Suprapubic skin (tissue), 4 donors: ENCODE measurements around the gene PCDHGA3. TPM values are rescaled to one million over a fixed set of nuclear protein-coding genes. Genes with fewer than 3 reads are reported as not detected.
A peak's percentile ranks its signal among the peaks of the same experiment; 100 is the strongest.
"Not testable (repeated sequence)": the region's sequence is repeated elsewhere in the genome, so short reads cannot be mapped to it uniquely, and the experiment has no call there.

Experiments used
- DNase-seq, 2 donors: peaks; one replicate each; pipeline ENCODE4 v3.0.0-alpha.2; 2019; ENCODE audit warnings: low spot score in 2 of 2
- H3K27ac ChIP-seq: fragments of 200-600 bp; sonication (generic); one replicate; pipeline ENCODE4 v1.5.1; 2019
- H3K27me3 ChIP-seq: fragments of 200-600 bp; sonication (generic); one replicate; pipeline ENCODE4 v1.5.1; 2019
- H3K36me3 ChIP-seq: fragments of 200-600 bp; sonication (generic); one replicate; pipeline ENCODE4 v1.5.1; 2019
- H3K4me1 ChIP-seq: fragments of 200-600 bp; sonication (generic); one replicate; pipeline ENCODE4 v1.5.1; 2019
- H3K4me3 ChIP-seq: fragments of 200-600 bp; sonication (generic); one replicate; pipeline ENCODE4 v1.5.1; 2019; ENCODE audit warnings: mild to moderate bottlenecking
- H3K9me3 ChIP-seq: fragments of 200-600 bp; sonication (generic); one replicate; pipeline ENCODE4 v1.5.1; 2019
- EP300 ChIP-seq: sonication (generic); formaldehyde crosslinking; IDR thresholded peaks from one replicate; pipeline ENCODE4 v1.6.1; 2017; ENCODE audit warnings: antibody characterized with exemption
- POLR2A ChIP-seq, 2 donors: fragments of 450-650 bp; IDR thresholded peaks; one replicate each; pipeline ENCODE4 v1.6.1; 2017; ENCODE audit warnings: antibody characterized with exemption in 2 of 2, mild to moderate bottlenecking in 2 of 2, moderate library complexity in 2 of 2
- POLR2AphosphoS5 ChIP-seq, 3 donors: sonication (generic); formaldehyde crosslinking; IDR thresholded peaks; one replicate each; pipeline ENCODE4 v1.6.1; 2017; ENCODE audit warnings: antibody characterized with exemption in 3 of 3
- WGBS: methylation state at CpG from one replicate; pipeline ENCODE4 v1.1.5; 2018; 5-methylcytosine and 5-hydroxymethylcytosine counted together
- total RNA-seq, 4 donors: library from RNA; depleted of rRNA; stranded (reverse); fragments of >200 nt; gene quantifications; one replicate each; pipeline ENCODE4 v1.1.0, GENCODE V29; 2016
- TF ChIP-seq, protein P1 (sequence below), 2 donors: fragments of 200-600 bp in 1 of 2; fragments of 450-650 bp in 1 of 2; sonication (generic) in 1 of 2; IDR thresholded peaks; one replicate each; pipeline ENCODE4 v1.5.1; 2016 to 2019; ENCODE audit warnings: antibody characterized with exemption in 2 of 2, mild to moderate bottlenecking in 1 of 2, moderate library complexity in 1 of 2

Gene PCDHGA3
- total RNA-seq, 4 donors from 2014 or later: 1.3 to 2.3 (median 1.7) TPM

GRCh38 chr5:141371572-141372475 is 28.2 kb downstream of the PCDHGA3 start:
- Histone ChIP-seq H3K27me3 (peaks cover 12% of the 10 kb centered on the region), H3K4me1 (no peaks in the 10 kb centered on the region), H3K9me3 (peaks cover 62% of the 10 kb centered on the region), H3K27ac (no peak overlapping the region), H3K36me3 (no peaks in the 10 kb centered on the region), H3K4me3 (no peak overlapping the region)
- TF ChIP-seq POLR2AphosphoS5 (IDR thresholded peaks at IDR 0.05) (no peak), POLR2A (IDR thresholded peaks at IDR 0.05) (no peak), EP300 (no peak)
- TF ChIP-seq, protein P1, sequence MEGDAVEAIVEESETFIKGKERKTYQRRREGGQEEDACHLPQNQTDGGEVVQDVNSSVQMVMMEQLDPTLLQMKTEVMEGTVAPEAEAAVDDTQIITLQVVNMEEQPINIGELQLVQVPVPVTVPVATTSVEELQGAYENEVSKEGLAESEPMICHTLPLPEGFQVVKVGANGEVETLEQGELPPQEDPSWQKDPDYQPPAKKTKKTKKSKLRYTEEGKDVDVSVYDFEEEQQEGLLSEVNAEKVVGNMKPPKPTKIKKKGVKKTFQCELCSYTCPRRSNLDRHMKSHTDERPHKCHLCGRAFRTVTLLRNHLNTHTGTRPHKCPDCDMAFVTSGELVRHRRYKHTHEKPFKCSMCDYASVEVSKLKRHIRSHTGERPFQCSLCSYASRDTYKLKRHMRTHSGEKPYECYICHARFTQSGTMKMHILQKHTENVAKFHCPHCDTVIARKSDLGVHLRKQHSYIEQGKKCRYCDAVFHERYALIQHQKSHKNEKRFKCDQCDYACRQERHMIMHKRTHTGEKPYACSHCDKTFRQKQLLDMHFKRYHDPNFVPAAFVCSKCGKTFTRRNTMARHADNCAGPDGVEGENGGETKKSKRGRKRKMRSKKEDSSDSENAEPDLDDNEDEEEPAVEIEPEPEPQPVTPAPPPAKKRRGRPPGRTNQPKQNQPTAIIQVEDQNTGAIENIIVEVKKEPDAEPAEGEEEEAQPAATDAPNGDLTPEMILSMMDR (IDR thresholded peaks at IDR 0.05): no peak
- 31% methylated on average over 18 of the region's 69 CpGs for WGBS
- DNase-seq: no peak

DNA sequence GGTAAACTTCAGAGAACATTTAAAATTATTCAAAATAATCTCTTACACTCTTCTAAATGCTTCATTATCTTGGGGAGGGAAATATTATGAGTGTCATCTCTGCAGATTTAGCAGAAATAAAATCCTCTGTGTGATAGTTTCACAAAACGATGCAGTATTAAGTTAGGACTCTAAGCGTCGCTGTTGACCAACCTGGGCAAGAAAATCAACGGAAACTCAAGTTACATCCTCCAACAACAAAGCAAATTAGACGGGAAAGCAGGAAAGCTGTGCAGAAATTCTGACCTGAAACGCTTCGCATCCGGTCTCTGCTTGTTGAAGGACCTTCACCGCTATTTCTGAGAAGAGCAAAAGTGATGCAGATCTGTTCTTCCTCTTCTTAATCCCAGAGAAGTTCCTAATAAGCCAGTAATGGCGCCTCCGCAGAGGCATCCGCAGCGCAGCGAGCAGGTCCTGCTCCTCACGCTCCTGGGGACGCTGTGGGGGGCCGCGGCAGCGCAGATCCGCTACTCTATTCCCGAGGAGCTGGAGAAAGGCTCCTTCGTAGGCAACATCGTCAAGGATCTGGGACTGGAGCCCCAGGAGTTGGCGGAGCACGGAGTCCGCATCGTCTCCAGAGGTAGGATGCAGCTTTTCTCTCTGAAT is 30.2 kb downstream of the PCDHGA3 start, which contains the start of gene PCDHGA6:
Gene PCDHGA6, plus strand, starts transcription at position 219 of the 645 bp plus-strand sequence. Its CDS starts 193 bp downstream, at position 412.
- Histone ChIP-seq H3K4me3 (peak within 1 kb of the TSS; percentile 29), H3K4me1 (no peaks in the 10 kb centered on the region), H3K27ac (no peak within 1 kb of the TSS), H3K36me3 (no peaks in the 10 kb centered on the region), H3K9me3 (peaks cover 60% of the 10 kb centered on the region), H3K27me3 (peaks cover 9% of the 10 kb centered on the region)
- no peak for TF ChIP-seq POLR2AphosphoS5 (IDR thresholded peaks at IDR 0.05)
- no peak for TF ChIP-seq EP300
- TF ChIP-seq, protein P1 (IDR thresholded peaks at IDR 0.05): no peak
- no peak for TF ChIP-seq POLR2A (IDR thresholded peaks at IDR 0.05)
- 23% methylated on average over 23 of the region's 27 CpGs for WGBS
- no peak for DNase-seq

DNA sequence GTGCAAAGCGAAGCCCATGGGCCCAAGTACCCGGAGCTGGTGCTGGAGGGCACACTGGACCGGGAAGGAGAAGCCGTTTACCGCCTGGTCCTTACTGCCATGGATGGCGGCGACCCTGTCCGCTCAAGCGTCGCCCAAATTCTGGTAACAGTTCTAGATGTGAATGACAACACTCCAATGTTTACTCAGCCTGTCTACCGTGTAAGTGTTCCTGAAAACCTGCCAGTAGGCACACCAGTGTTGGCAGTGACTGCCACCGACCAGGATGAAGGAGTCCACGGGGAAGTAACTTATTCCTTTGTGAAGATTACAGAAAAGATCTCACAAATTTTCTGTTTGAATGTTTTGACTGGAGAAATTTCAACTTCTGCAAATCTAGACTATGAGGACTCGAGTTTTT is 31.0 kb downstream of the PCDHGA3 start:
- H3K36me3 ChIP-seq: no peaks in the 10 kb centered on the region
- H3K27ac ChIP-seq: no peak overlapping the region
- no peaks in the 10 kb centered on the region for H3K4me1 ChIP-seq
- no peak for DNase-seq
- peaks cover 9% of the 10 kb centered on the region for H3K27me3 ChIP-seq
- H3K4me3 ChIP-seq: no peak overlapping the region
- H3K9me3 ChIP-seq: peaks cover 60% of the 10 kb centered on the region
- WGBS: 65% methylated on average over 13 of the region's 14 CpGs
- TF ChIP-seq POLR2A (IDR thresholded peaks at IDR 0.05) (no peak), POLR2AphosphoS5 (IDR thresholded peaks at IDR 0.05) (no peak), EP300 (no peak)
- TF ChIP-seq, protein P1 (IDR thresholded peaks at IDR 0.05): no peak

GRCh38 chr5:141375444-141376155 is 32.0 kb downstream of the PCDHGA3 start:
- 50% methylated on average over 13 of the region's 48 CpGs for WGBS
- peaks cover 59% of the 10 kb centered on the region for H3K9me3 ChIP-seq
- DNase-seq: not testable (repeated sequence)

DNA sequence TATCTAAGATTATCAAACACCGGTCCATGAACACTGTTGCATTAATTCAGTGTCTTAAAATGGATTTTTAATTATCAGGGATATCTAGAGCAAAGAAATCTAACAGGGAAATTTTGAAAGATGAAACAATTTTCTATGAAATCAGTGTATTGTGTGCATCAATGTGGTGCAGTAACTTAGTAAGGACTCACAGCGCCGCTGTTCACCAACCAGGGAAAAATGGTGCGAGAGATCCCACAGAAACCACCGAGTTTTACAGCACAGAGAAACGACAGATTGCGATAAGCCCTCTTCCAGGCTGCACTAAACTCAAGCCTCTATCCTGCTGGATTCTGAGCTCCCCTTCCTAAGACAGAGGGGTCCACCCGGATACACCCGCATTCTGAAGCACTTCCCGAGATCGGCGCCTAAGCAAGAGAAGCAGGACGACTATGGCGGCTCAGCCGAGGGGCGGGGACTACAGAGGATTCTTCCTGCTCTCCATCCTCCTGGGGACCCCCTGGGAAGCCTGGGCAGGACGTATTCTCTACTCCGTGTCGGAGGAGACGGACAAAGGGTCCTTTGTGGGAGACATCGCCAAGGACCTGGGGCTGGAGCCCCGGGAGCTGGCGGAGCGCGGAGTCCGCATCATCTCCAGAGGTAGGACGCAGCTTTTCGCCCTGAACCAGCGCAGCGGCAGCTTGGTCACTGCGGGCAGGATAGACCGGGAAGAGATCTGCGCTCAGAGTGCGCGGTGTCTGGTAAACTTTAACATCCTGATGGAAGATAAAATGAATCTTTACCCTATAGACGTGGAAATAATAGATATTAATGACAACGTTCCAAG is 39.1 kb downstream of the PCDHGA3 start, which contains the start of gene PCDHGA7:
Gene PCDHGA7, plus strand, starts transcription at position 274 of the 826 bp plus-strand sequence. Its CDS starts 158 bp downstream, at position 432.
- TF ChIP-seq EP300 (no peak), POLR2A (IDR thresholded peaks at IDR 0.05) (no peak)
- TF ChIP-seq, protein P1 (IDR thresholded peaks at IDR 0.05): no peak
- H3K4me3 ChIP-seq: peak within 1 kb of the TSS; percentile 17
- no peaks in the 10 kb centered on the region for H3K27me3 ChIP-seq
- H3K9me3 ChIP-seq: peaks cover 56% of the 10 kb centered on the region
- DNase-seq: no peak
- WGBS: 14% methylated on average over 35 of the region's 37 CpGs
- H3K4me1 ChIP-seq: no peaks in the 10 kb centered on the region
- no peak within 1 kb of the TSS for H3K27ac ChIP-seq
- H3K36me3 ChIP-seq: no peaks in the 10 kb centered on the region

More at GRCh38 chr5:141375444-141376155, 32.0 kb downstream of the PCDHGA3 start:
- not testable (repeated sequence) for H3K36me3 ChIP-seq, H3K4me3 ChIP-seq, H3K4me1 ChIP-seq, H3K27me3 ChIP-seq, H3K27ac ChIP-seq
